ENCODE data around the gene RANBP9. TPM values are rescaled to one million over a fixed set of nuclear protein-coding genes. Genes with fewer than 3 reads are reported as not detected.

Gene RANBP9
- total and polyA plus RNA-seq, 9 of the 15 experiments (the other 6 are each of a cell fraction or from before 2014, with no cell fraction given): 27.5 to 130 (median 61.5) TPM

DNA sequence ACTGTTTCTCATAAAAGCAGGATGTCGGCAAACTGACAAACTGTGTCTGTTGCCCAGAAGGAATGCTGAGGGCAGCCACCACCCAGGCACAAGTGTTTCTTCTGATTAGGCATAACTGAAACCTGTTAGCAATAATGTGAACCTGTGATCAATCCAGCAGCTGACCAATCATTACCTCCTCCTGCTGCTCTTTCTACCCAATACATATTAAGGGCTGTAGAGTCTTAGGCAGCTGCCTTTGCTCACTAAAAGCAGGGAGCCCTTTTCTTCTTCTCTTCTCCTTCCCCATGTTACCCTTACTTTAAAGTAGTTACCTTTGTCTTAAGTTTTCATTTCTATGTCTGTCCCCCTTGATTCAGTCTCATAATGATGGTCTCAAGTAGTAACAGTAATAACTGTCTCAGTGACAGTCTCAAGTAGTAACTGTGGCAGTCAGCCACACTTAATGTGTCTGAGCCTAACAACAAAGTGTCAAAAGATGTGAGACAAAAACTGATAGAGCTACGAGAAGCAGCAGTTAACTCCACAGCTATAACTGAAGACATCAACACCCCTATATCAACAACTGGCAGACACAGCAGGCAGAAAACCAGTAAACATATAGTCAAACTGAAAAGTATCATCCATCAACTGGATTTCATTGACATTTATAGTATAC is 37.0 kb downstream of the RANBP9 start (continued):
- TF ChIP-seq CHD7 (IDR thresholded peaks at IDR 0.05; ENCODE audit: low read depth, low read length): no peak
- TF ChIP-seq ZNF311 (CRISPR knock-in tag; IDR thresholded peaks at IDR 0.05): no peak
- no peak for TF ChIP-seq BRF2 (IDR thresholded peaks at IDR 0.05; ENCODE audit: borderline replicate concordance, insufficient read depth, insufficient read length)
- no peak for TF ChIP-seq FOXP1 (CRISPR knock-in tag; IDR thresholded peaks at IDR 0.05)
- TF ChIP-seq XRCC3 (IDR thresholded peaks at IDR 0.05): no peak
- TF ChIP-seq ZNF57 (CRISPR knock-in tag; IDR thresholded peaks at IDR 0.05): no peak
- peak; percentile 89; the same call in 1 of the 2 replicates for TF ChIP-seq CUX1 (CRISPR knock-in tag; IDR thresholded peaks at IDR 0.05)
- no peak for TF ChIP-seq DLX4 (CRISPR knock-in tag; IDR thresholded peaks at IDR 0.05)
- no peak for TF ChIP-seq DPF2 (IDR thresholded peaks at IDR 0.05)

Measured in K562 (cell line).